CD4-positive, alpha-beta memory T cell (primary cell): ENCODE results near the gene MRFAP1L1. TPM values are rescaled to one million over a fixed set of nuclear protein-coding genes. Genes with fewer than 3 reads are reported as not detected.
A peak's percentile ranks its signal among the peaks of the same experiment; 100 is the strongest.

ENCODE experiments used
- CTCF ChIA-PET: fragments of 350-600 bp; sonication (Branson Sonifier 250); formaldehyde crosslinking; loops from one replicate; lab custom pipeline; 2021; ENCODE audit warnings: inconsistent platforms; ENCODE audit not compliant: partially characterized antibody; lab: Charles Lee
- POLR2A ChIA-PET: fragments of 350-600 bp; sonication (Branson Sonifier 250); formaldehyde crosslinking; loops from one replicate; lab custom pipeline; 2021; ENCODE audit not compliant: partially characterized antibody; lab: Charles Lee
- DNase-seq, 5 donors: peaks; one replicate each; pipeline versions ENCODE4 v3.0.0 to v3.0.0-alpha.2; 2020 to 2022; ENCODE audit warnings: mixed read lengths in 1 of 5
- H3K27ac ChIP-seq: one replicate; pipeline ENCODE4 v1.7.0; 2013; ENCODE audit warnings: low read depth, low read length
- H3K27me3 ChIP-seq: 2 replicates; pipeline ENCODE4 v1.7.0; 2013; ENCODE audit warnings: mild to moderate bottlenecking, low read length, moderate library complexity; ENCODE audit not compliant: insufficient read depth
- H3K36me3 ChIP-seq: 2 replicates; pipeline ENCODE4 v1.7.0; 2013; ENCODE audit warnings: mild to moderate bottlenecking, low read length, moderate library complexity; ENCODE audit not compliant: insufficient read depth
- H3K4me1 ChIP-seq: 2 replicates; pipeline ENCODE4 v1.7.0; 2013; ENCODE audit warnings: mild to moderate bottlenecking, low read length, moderate library complexity; ENCODE audit not compliant: insufficient read depth
- H3K4me3 ChIP-seq, 2 donors: one replicate each; pipeline ENCODE4 v1.7.0; 2013; ENCODE audit warnings: low read length in 2 of 2, mild to moderate bottlenecking in 1 of 2
- H3K9me3 ChIP-seq, 2 donors: one replicate each; pipeline ENCODE4 v1.7.0; 2013; ENCODE audit warnings: low read length in 2 of 2, control low read depth in 1 of 2; ENCODE audit not compliant: control insufficient read depth in 1 of 2
- H3K27ac Mint-ChIP-seq, 7 donors: one replicate each; pipeline ENCODE4 v1.8.0; 2020 to 2021; ENCODE audit warnings: mixed read lengths in 7 of 7, mild to moderate bottlenecking in 6 of 7, inconsistent platforms in 3 of 7, moderate library complexity in 3 of 7
- H3K27me3 Mint-ChIP-seq, 2 donors: one replicate each; pipeline ENCODE4 v1.8.0; 2020 to 2021; ENCODE audit warnings: mixed read lengths in 2 of 2
- H3K36me3 Mint-ChIP-seq, 2 donors: one replicate each; pipeline ENCODE4 v1.8.0; 2020 to 2021; ENCODE audit warnings: mixed read lengths in 2 of 2, inconsistent platforms in 1 of 2, mild to moderate bottlenecking in 1 of 2
- H3K4me1 Mint-ChIP-seq, 4 donors: one replicate each; pipeline ENCODE4 v1.8.0; 2020 to 2021; ENCODE audit warnings: mixed read lengths in 4 of 4, mild to moderate bottlenecking in 1 of 4
- H3K4me3 Mint-ChIP-seq, 8 donors: one replicate each; pipeline ENCODE4 v1.8.0; 2020 to 2021; ENCODE audit warnings: mixed read lengths in 8 of 8, mild to moderate bottlenecking in 7 of 8, moderate library complexity in 6 of 8, inconsistent platforms in 3 of 8
- H3K9me3 Mint-ChIP-seq, 8 donors: one replicate each; pipeline ENCODE4 v1.8.0; 2020 to 2021; ENCODE audit warnings: mixed read lengths in 8 of 8, mild to moderate bottlenecking in 5 of 8, inconsistent platforms in 3 of 8, moderate library complexity in 1 of 8
- intact Hi-C: fragments of 100-400 bp; cut with micrococcal nuclease; formaldehyde crosslinking; loops from one replicate; pipeline ENCODE4 v1.15.1; 2023
- polyA plus RNA-seq, 2 donors: library from polyadenylated mRNA; unstranded; fragments of 300-500 nt; fragmentation: Illumina TruSeq; gene quantifications; one replicate each; pipeline ENCODE4 v1.2.3, GENCODE V29; 2021
- total RNA-seq, 2 experiments: library from RNA; stranded (reverse); gene quantifications; one replicate each; pipeline ENCODE4 v1.2.3, GENCODE V29; 2021

MRFAP1L1 gene
- total and polyA plus RNA-seq, 4 experiments from 2014 or later = 127 to 147 (median 133) TPM

GRCh38 chr4:6692806-6693205 is 16.9 kb downstream of the MRFAP1L1 start:
- peak overlapping the region in 6 of 8 donors; percentile 32 to 78 (median 54) for H3K4me3 Mint-ChIP-seq
- Histone ChIP-seq H3K4me3 (no peak overlapping the region), H3K36me3 (no peaks in the 10 kb centered on the region), H3K9me3 (no peaks in the 10 kb centered on the region), H3K27ac (peak overlapping the region; percentile 33), H3K27me3 (no peaks in the 10 kb centered on the region), H3K4me1 (peaks cover 99% of the 10 kb centered on the region)
- H3K27ac Mint-ChIP-seq = peak overlapping the region; percentile 89 to 97 (median 93)
- no peaks in the 10 kb centered on the region for H3K27me3 Mint-ChIP-seq
- ChIA-PET CTCF (interaction anchor here (0.7 to 7.0 kb wide), 3 partner anchors 11 to 23 kb away, joined by 3 to 155 read pairs (median 3); partner anchors contain the start of gene BLOC1S4), POLR2A (interaction anchor here (1.0 to 34.5 kb wide), 4 partner anchors 15 to 118 kb away, joined by 3 to 1401 read pairs (median 388); partner anchors contain the start of genes BLOC1S4, MAN2B2, MRFAP1 and MRFAP1L1)
- peaks cover 64 to 94% (median 79%) of the 10 kb centered on the region in 4 donors for H3K4me1 Mint-ChIP-seq
- no peak for DNase-seq
- intact Hi-C loops = no loop called here
- H3K9me3 Mint-ChIP-seq = no peaks in the 10 kb centered on the region
- H3K36me3 Mint-ChIP-seq = peaks cover 3 to 12% of the 10 kb centered on the region in 2 donors

- Histone ChIP-seq H3K9me3 (no peaks in the 10 kb centered on the region), H3K4me3 (no peak overlapping the region), H3K27ac (peak overlapping the region; percentile 33), H3K27me3 (no peaks in the 10 kb centered on the region), H3K4me1 (peaks cover 97% of the 10 kb centered on the region), H3K36me3 (no peaks in the 10 kb centered on the region)
- H3K36me3 Mint-ChIP-seq = peaks cover 3 to 14% of the 10 kb centered on the region in 2 donors
- ChIA-PET CTCF (interaction anchor here (1.1 to 7.0 kb wide), 3 partner anchors 8 to 24 kb away, joined by 3 to 155 read pairs (median 64); partner anchors contain the start of gene BLOC1S4), POLR2A (interaction anchor here (8.5 to 34.5 kb wide), 3 partner anchors 15 to 51 kb away, joined by 113 to 1401 read pairs (median 663); partner anchors contain the start of genes BLOC1S4, MRFAP1 and MRFAP1L1)
- DNase-seq = no peak
- peak overlapping the region; percentile 89 to 97 (median 93) for H3K27ac Mint-ChIP-seq
- intact Hi-C loops = no loop called here
- H3K9me3 Mint-ChIP-seq = no peaks in the 10 kb centered on the region
- H3K27me3 Mint-ChIP-seq = no peaks in the 10 kb centered on the region
- peaks cover 66 to 96% (median 81%) of the 10 kb centered on the region in 4 donors for H3K4me1 Mint-ChIP-seq
- peak overlapping the region in 3 of 8 donors; percentile 31 to 78 (median 58) for H3K4me3 Mint-ChIP-seq
Measured at GRCh38 chr4:6692379-6692778, 17.3 kb downstream of the MRFAP1L1 start.

GRCh38 chr4:6689506-6689960 is 20.1 kb downstream of the MRFAP1L1 start:
- Mint-ChIP-seq H3K4me1 (peaks cover 57 to 94% (median 76%) of the 10 kb centered on the region in 4 donors), H3K27ac (peak overlapping the region; percentile 89 to 99 (median 97)), H3K27me3 (no peaks in the 10 kb centered on the region), H3K4me3 (peak overlapping the region; percentile 87 to 97 (median 93)), H3K36me3 (peaks cover 6 to 25% of the 10 kb centered on the region in 2 donors), H3K9me3 (no peaks in the 10 kb centered on the region)
- intact Hi-C loops = loop anchor here (1.0 kb wide), 3 partner anchors 15 to 27 kb away; partner anchors contain the start of genes BLOC1S4 and MRFAP1L1
- ChIA-PET CTCF (interaction anchor here (2.0 to 7.0 kb wide), 6 partner anchors 8 to 50 kb away, joined by 6 to 155 read pairs (median 36); partner anchors contain the start of genes MRFAP1 and MRFAP1L1), POLR2A (interaction anchor here (0.6 to 34.5 kb wide), 10 partner anchors 12 to 379 kb away, joined by 3 to 1401 read pairs (median 6); partner anchors contain the start of genes BLOC1S4, GRPEL1, MRFAP1 and MRFAP1L1)
- Histone ChIP-seq H3K36me3 (no peaks in the 10 kb centered on the region), H3K27me3 (no peaks in the 10 kb centered on the region), H3K4me1 (peaks cover 78% of the 10 kb centered on the region), H3K27ac (peak overlapping the region; percentile 62), H3K4me3 (peak overlapping the region; percentile 18 to 55), H3K9me3 (no peaks in the 10 kb centered on the region)
- DNase-seq = no peak

- Histone ChIP-seq H3K27me3 (no peaks in the 10 kb centered on the region), H3K9me3 (no peaks in the 10 kb centered on the region), H3K36me3 (no peaks in the 10 kb centered on the region), H3K27ac (peak overlapping the region; percentile 62), H3K4me3 (peak overlapping the region; percentile 18 to 55), H3K4me1 (peaks cover 73% of the 10 kb centered on the region)
- H3K27me3 Mint-ChIP-seq = no peaks in the 10 kb centered on the region
- no peaks in the 10 kb centered on the region for H3K9me3 Mint-ChIP-seq
- DNase-seq = peak; percentile 60 to 92 (median 64)
- peak overlapping the region; percentile 87 to 97 (median 93) for H3K4me3 Mint-ChIP-seq
- intact Hi-C loops = loop anchor here (1.0 kb wide), 3 partner anchors 15 to 27 kb away; partner anchors contain the start of genes BLOC1S4 and MRFAP1L1
- peak overlapping the region; percentile 89 to 99 (median 97) for H3K27ac Mint-ChIP-seq
- peaks cover 6 to 25% of the 10 kb centered on the region in 2 donors for H3K36me3 Mint-ChIP-seq
- POLR2A ChIA-PET = interaction anchor here (0.6 to 34.5 kb wide), 8 partner anchors 11 to 380 kb away, joined by 3 to 1401 read pairs (median 12); partner anchors contain the start of genes BLOC1S4, GRPEL1, MRFAP1 and MRFAP1L1
- CTCF ChIA-PET = interaction anchor here (2.0 to 7.0 kb wide), 6 partner anchors 8 to 49 kb away, joined by 6 to 155 read pairs (median 36); partner anchors contain the start of genes MRFAP1 and MRFAP1L1
- H3K4me1 Mint-ChIP-seq = peaks cover 55 to 88% (median 72%) of the 10 kb centered on the region in 4 donors
Measured at GRCh38 chr4:6688879-6689505, 20.7 kb downstream of the MRFAP1L1 start.

- no peak for DNase-seq
- Histone ChIP-seq H3K4me1 (peaks cover 65% of the 10 kb centered on the region), H3K27ac (peak overlapping the region; percentile 62), H3K9me3 (no peaks in the 10 kb centered on the region), H3K27me3 (no peaks in the 10 kb centered on the region), H3K36me3 (no peaks in the 10 kb centered on the region), H3K4me3 (peak overlapping the region; percentile 18 to 55)
- CTCF ChIA-PET = interaction anchor here (0.9 to 7.0 kb wide), 5 partner anchors 12 to 30 kb away, joined by 3 to 155 read pairs (median 52); partner anchors contain the start of gene MRFAP1L1
- Mint-ChIP-seq H3K27ac (peak overlapping the region; percentile 89 to 99 (median 97)), H3K27me3 (no peaks in the 10 kb centered on the region), H3K4me1 (peaks cover 48 to 85% (median 65%) of the 10 kb centered on the region in 4 donors), H3K36me3 (peaks cover 6 to 25% of the 10 kb centered on the region in 2 donors), H3K9me3 (no peaks in the 10 kb centered on the region), H3K4me3 (peak overlapping the region; percentile 87 to 97 (median 93))
- POLR2A ChIA-PET = interaction anchor here (2.1 to 34.5 kb wide), 5 partner anchors 8 to 380 kb away, joined by 16 to 1401 read pairs (median 113); partner anchors contain the start of genes BLOC1S4, GRPEL1, MRFAP1 and MRFAP1L1
- intact Hi-C loops = no loop called here
Measured at GRCh38 chr4:6687947-6688878, 21.5 kb downstream of the MRFAP1L1 start.
